GM13977 (cell line): ENCODE measurements around the gene ABCC3.

Experiments used
- DNase-seq: peaks from one replicate; pipeline ENCODE4 v3.0.0; 2012; ENCODE audit warnings: low spot score
- in situ Hi-C: fragments of 300-500 bp; cut with MboI; formaldehyde crosslinking; loops from one replicate; pipeline ENCODE4 v1.12.0; 2022; ENCODE audit warnings: low sequenced_read_pairs, low pct_unique_long_range_greater_than_20kb, mixed read lengths, inconsistent platforms; ENCODE audit not compliant: unreplicated experiment
- TF ChIP-seq, protein P1 (sequence below): IDR thresholded peaks from 2 replicates; pipeline ENCODE4 v1.5.1; 2012; ENCODE audit warnings: mild to moderate bottlenecking, control low read depth; ENCODE audit not compliant: insufficient read depth; ENCODE audit errors: extremely low read depth, missing control alignments

Gene ABCC3, protein sequence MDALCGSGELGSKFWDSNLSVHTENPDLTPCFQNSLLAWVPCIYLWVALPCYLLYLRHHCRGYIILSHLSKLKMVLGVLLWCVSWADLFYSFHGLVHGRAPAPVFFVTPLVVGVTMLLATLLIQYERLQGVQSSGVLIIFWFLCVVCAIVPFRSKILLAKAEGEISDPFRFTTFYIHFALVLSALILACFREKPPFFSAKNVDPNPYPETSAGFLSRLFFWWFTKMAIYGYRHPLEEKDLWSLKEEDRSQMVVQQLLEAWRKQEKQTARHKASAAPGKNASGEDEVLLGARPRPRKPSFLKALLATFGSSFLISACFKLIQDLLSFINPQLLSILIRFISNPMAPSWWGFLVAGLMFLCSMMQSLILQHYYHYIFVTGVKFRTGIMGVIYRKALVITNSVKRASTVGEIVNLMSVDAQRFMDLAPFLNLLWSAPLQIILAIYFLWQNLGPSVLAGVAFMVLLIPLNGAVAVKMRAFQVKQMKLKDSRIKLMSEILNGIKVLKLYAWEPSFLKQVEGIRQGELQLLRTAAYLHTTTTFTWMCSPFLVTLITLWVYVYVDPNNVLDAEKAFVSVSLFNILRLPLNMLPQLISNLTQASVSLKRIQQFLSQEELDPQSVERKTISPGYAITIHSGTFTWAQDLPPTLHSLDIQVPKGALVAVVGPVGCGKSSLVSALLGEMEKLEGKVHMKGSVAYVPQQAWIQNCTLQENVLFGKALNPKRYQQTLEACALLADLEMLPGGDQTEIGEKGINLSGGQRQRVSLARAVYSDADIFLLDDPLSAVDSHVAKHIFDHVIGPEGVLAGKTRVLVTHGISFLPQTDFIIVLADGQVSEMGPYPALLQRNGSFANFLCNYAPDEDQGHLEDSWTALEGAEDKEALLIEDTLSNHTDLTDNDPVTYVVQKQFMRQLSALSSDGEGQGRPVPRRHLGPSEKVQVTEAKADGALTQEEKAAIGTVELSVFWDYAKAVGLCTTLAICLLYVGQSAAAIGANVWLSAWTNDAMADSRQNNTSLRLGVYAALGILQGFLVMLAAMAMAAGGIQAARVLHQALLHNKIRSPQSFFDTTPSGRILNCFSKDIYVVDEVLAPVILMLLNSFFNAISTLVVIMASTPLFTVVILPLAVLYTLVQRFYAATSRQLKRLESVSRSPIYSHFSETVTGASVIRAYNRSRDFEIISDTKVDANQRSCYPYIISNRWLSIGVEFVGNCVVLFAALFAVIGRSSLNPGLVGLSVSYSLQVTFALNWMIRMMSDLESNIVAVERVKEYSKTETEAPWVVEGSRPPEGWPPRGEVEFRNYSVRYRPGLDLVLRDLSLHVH (N-terminal part only)

DNA sequence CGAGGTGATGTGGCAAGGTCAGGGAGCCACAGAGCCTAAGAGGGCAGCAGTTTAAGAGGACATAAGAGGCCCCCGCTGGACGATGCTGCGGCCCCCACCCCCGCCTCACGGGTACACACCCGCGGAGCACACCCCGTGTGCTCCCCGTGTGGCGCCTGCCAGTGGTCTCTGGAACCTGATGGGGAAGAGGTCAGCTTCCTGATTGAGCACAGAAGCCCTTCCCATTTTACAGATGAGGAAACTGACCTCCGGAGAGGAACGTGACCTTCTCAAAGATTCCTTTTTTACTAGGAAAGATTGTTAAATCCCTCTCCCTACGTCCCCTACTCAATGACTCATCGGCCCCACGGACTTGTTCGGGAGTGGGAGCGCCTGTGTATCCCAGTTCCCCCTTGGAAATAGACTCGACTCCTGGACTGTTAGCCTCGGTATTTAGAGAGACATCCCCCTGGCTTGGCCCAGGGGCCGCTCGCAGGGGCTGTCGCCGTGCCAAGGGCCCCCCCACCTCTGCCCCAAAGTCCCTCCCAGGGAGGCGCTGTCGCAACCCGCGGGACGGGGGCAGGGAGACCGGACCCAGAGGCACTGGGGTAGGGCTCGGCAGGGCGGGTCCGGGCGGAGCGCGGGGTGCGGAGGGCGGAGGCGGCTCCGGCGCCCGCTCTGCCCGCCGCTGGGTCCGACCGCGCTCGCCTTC lies at the start of gene ABCC3:
ABCC3 (plus strand) TSS at position 658 of the 691 bp plus-strand sequence. CDS start 56 bp downstream, outside the sequence.
- TF ChIP-seq, protein P1, sequence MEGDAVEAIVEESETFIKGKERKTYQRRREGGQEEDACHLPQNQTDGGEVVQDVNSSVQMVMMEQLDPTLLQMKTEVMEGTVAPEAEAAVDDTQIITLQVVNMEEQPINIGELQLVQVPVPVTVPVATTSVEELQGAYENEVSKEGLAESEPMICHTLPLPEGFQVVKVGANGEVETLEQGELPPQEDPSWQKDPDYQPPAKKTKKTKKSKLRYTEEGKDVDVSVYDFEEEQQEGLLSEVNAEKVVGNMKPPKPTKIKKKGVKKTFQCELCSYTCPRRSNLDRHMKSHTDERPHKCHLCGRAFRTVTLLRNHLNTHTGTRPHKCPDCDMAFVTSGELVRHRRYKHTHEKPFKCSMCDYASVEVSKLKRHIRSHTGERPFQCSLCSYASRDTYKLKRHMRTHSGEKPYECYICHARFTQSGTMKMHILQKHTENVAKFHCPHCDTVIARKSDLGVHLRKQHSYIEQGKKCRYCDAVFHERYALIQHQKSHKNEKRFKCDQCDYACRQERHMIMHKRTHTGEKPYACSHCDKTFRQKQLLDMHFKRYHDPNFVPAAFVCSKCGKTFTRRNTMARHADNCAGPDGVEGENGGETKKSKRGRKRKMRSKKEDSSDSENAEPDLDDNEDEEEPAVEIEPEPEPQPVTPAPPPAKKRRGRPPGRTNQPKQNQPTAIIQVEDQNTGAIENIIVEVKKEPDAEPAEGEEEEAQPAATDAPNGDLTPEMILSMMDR, result no peak
- in situ Hi-C loops, result no loop called here
- no peak for DNase-seq

DNA sequence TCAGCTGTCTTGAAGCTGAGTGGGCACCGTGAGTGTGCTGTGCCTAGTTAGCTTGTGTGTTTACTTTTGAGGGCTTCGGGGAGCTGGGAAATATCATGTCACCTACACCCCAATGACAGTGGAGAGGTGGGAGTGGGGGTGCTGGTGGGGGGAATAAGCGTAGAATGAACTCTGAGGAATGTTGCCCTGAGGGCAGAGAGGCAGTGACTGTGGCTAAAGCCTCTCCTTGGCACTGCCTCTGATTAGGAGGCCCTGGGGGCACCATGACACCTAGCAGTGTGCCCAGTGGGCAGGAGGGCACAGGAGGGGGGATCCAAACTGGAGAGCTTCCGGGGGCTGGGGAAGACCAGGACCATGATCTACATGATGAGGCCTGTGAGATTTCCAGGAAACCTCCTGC lies 49.3 kb upstream of the ABCC3 start:
- DNase-seq, result no peak
- TF ChIP-seq, protein P1, result no peak
- in situ Hi-C loops, result no loop called here

DNA sequence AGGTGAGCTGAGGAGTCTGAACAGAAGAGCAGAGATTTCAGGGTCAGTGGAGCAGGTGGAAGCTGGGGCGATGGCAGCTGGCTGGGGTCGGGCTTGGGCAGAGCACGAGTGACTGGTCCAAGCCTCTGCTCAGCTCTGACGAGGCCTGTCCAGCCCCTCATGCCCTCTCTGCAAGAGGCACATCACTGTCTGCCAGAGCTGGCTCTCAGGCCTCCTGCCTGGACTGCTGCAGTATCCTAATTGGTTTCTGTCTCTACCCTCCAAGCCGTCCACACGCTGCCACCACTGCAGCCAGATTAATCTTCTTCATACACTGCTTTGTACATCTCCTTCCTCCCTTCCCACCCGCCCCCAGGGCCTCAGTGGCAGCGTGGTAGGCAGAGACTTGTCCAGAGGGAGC lies 48.8 kb upstream of the ABCC3 start:
- in situ Hi-C loops, result no loop called here
- TF ChIP-seq, protein P1, result no peak
- no peak for DNase-seq

DNA sequence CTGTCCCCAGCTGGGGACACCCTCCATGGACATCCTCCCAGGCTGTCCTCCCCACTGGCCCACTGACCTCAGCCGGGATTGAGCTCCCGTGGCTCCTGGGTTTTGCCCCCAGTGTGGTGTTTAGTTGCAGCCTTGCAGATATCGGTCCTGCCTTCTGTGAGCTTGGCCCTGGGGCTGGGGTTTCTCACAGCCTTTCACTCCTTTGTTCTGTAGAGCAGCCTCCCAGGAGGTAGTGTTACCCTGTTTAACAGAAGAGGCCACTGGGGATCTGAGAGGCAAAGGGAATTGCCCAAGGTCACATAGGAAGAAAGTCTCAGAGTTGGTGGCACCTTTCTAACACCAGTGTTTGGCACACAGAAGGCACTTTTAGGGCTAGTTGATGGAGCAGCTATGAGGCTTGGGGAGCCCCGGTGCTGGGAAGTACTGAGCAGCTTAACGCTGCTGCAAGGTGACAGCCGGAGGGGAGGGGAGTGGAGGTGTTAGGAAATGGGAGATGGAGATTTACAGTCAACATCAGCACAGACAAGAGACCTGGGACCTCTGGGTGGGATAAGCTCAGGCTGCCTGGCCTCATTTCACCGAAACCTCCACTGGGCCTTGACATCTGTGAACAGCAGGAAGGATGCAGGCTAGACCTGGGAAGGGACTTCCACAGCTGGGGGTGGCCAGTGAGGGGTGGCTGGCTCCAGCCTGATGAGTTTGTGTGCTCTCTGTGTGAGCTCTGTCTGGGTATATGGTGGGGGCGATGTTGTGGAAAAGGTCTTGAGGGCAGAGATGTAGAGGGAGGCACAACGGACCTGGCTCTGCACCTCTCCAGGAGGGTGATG lies 48.0 kb upstream of the ABCC3 start:
- in situ Hi-C loops, result no loop called here
- TF ChIP-seq, protein P1, result no peak
- no peak for DNase-seq

DNA sequence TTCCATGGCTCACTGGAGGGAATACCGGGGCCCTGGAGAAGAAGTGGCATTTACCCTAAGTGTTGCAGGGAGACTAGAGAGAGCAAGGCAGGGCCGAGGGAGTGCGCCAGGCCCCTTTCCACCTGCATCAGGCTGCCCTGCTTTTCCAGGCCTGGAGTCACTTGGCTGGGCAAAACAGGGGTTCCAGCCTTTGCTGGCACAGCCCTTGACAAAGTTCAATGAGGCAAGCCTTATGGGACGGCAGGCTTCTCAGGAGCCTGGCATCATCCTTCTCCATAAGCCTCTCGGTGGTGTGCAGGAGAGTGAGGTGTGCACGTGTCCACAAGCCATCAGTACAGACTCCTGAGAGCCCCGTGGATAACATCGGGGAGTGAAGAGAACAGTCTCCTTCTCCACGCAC lies 47.1 kb upstream of the ABCC3 start:
- no peak for DNase-seq
- in situ Hi-C loops, result no loop called here
- TF ChIP-seq, protein P1, result no peak
